Cardiac muscle cell (in vitro differentiated cells and primary cell): ENCODE data around the gene GOLIM4. TPM values are rescaled to one million over a fixed set of nuclear protein-coding genes. Genes with fewer than 3 reads are reported as not detected.

Experiments
- DNase-seq, 2 donors: peaks; one replicate each; pipeline versions ENCODE4 v3.0.0 to v3.0.0-alpha.2; 2010 to 2017; ENCODE audit warnings: low read depth in 1 of 2, low spot score in 1 of 2
- H3K27ac ChIP-seq: fragments of 200-600 bp; sonication (generic); 2 replicates; pipeline ENCODE4 v1.5.1; 2016
- H3K27me3 ChIP-seq: fragments of 200-600 bp; sonication (generic); 2 replicates; pipeline ENCODE4 v1.6.0; 2016; ENCODE audit warnings: control low read depth
- H3K36me3 ChIP-seq: fragments of 200-600 bp; sonication (generic); 2 replicates; pipeline ENCODE4 v1.5.1; 2016; ENCODE audit warnings: control low read depth
- H3K4me1 ChIP-seq: fragments of 200-600 bp; sonication (generic); 2 replicates; pipeline ENCODE4 v1.8.1; 2017; ENCODE audit warnings: low read depth, mild to moderate bottlenecking, mixed run types
- H3K4me3 ChIP-seq: fragments of 200-600 bp; sonication (generic); 2 replicates; pipeline ENCODE4 v1.5.1; 2016; ENCODE audit warnings: mild to moderate bottlenecking
- H3K9me3 ChIP-seq: fragments of 200-600 bp; sonication (generic); 2 replicates; pipeline ENCODE4 v1.5.1; 2017; ENCODE audit warnings: low read depth, mild to moderate bottlenecking, control low read depth
- polyA plus RNA-seq: library from polyadenylated mRNA; unstranded; fragments of >200 nt; fragmentation: Nextera tagmentation; extraction: Ambion mirVana; gene quantifications from 2 replicates; pipeline ENCODE4 v1.2.1, GENCODE V29; 2016
- total RNA-seq: library from RNA; depleted of rRNA; stranded (reverse); fragments of >200 nt; gene quantifications from 2 replicates; pipeline ENCODE4 v1.2.3, GENCODE V29; 2016
- TF ChIP-seq, protein P1 (sequence below): IDR thresholded peaks from 2 replicates; pipeline ENCODE4 v1.5.1; 2012; ENCODE audit warnings: low read depth, mild to moderate bottlenecking, low read length

Gene GOLIM4
- total and polyA plus RNA-seq, 2 experiments from 2014 or later = 61.9 to 210 TPM

DNA sequence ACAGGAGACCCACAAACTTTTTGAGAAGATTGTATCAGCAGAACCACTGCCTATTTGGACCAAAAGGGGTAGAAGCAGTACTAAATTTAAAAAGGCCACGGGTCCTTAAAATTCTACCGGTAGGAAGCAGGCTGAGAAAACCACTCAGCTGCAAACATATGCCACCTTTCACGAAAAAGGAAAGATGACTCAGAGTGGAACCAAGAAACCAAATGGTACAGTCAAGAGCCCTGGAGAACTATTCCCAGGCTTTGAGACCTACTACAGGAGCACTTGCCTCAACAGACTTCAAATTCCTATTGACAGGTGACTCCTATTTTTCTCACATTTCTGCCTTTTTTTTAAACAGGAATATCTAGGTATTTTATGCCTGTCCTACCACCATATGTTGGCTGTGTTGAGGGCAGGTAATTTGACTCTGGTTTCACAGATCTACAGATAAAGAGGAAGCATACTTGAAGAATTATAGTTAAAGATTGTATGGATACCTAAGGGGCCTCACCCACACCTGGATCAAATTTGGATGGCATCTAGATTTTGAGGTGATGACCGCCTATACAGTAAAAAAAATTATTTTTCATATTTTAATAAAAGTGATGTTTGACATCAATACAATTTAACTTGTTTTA is 10.1 kb downstream of the GOLIM4 start:
- H3K4me1 ChIP-seq = peaks cover 52% of the 10 kb centered on the region
- no peak for DNase-seq
- no peaks in the 10 kb centered on the region for H3K36me3 ChIP-seq
- H3K27ac ChIP-seq = no peak overlapping the region
- no peak overlapping the region for H3K4me3 ChIP-seq
- H3K9me3 ChIP-seq = no peaks in the 10 kb centered on the region
- H3K27me3 ChIP-seq = no peaks in the 10 kb centered on the region
- TF ChIP-seq, protein P1, sequence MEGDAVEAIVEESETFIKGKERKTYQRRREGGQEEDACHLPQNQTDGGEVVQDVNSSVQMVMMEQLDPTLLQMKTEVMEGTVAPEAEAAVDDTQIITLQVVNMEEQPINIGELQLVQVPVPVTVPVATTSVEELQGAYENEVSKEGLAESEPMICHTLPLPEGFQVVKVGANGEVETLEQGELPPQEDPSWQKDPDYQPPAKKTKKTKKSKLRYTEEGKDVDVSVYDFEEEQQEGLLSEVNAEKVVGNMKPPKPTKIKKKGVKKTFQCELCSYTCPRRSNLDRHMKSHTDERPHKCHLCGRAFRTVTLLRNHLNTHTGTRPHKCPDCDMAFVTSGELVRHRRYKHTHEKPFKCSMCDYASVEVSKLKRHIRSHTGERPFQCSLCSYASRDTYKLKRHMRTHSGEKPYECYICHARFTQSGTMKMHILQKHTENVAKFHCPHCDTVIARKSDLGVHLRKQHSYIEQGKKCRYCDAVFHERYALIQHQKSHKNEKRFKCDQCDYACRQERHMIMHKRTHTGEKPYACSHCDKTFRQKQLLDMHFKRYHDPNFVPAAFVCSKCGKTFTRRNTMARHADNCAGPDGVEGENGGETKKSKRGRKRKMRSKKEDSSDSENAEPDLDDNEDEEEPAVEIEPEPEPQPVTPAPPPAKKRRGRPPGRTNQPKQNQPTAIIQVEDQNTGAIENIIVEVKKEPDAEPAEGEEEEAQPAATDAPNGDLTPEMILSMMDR = no peak

DNA sequence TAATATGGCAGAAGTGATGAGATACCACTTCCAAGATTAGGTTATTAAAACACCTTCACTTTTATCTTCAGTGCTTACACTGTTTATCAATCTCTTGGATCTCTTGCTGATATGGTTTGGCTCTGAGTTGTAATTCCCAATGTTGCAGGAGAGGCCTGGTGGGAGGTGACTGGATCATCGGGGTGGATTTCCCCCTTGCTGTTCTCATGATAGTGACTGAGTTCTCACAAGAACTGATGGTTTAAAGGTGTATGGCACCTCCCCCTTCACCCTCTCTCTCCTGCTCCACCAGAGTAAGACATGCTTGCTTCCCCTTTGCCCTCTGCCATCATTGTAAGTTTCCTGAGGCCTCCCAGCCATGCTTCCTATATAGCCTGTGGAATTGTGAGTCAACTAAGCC is 11.8 kb downstream of the GOLIM4 start:
- Histone ChIP-seq H3K4me3 (no peak overlapping the region), H3K9me3 (no peaks in the 10 kb centered on the region), H3K27me3 (no peaks in the 10 kb centered on the region), H3K4me1 (peaks cover 60% of the 10 kb centered on the region), H3K36me3 (no peaks in the 10 kb centered on the region), H3K27ac (peak overlapping the region; percentile 17)
- no peak for DNase-seq
- TF ChIP-seq, protein P1 = no peak

DNA sequence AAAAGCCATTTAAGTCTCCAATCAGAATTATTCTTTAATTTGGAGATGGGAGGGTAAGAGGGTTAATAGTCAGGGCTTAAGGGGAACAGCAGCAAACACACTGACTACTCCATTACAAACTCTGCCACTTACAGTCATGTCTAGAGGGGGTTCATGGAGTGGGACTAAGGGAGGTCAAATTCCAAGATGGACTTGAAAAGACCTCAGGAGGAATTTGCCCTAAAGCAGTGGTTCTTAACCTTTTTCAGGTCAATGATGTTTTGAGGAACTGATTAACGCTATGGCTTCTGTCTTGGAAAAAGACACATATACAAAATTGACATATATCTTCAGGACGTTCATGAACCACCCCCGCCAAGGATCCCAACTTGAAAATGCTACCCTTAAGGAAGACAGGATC is 13.9 kb downstream of the GOLIM4 start:
- no peak for DNase-seq
- TF ChIP-seq, protein P1 = no peak
- Histone ChIP-seq H3K27ac (peak overlapping the region; percentile 72), H3K4me1 (peaks cover 43% of the 10 kb centered on the region), H3K36me3 (no peaks in the 10 kb centered on the region), H3K4me3 (no peak overlapping the region), H3K27me3 (no peaks in the 10 kb centered on the region), H3K9me3 (no peaks in the 10 kb centered on the region)

DNA sequence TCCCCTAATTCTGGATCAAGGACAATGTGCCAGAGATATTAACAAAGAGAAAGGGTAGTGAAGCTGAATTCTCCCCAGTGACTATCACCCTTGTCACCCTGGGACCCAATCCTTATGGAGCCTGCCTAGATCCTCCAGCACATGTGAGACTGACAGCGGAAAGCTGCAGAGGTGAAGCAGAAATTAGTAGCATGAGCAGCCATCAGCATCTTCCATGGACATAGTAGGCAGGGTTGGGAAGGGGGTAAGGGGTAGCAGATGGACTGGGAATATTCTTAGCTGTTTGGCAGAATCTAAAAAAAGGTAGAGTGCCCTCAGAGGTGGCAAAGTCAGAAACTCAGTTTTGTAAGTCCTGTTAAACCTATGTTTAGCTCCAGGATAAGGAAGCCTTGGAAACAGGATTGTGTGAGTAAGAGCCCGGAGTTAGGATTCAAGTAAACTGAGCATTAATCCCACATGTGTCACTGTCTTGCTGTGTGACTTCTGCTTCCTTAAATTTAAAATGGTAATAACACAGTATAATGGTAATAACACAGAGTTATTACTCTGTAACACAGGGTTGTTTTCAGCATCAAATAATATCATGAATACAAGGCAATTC is 14.5 kb downstream of the GOLIM4 start:
- DNase-seq = no peak
- Histone ChIP-seq H3K36me3 (no peaks in the 10 kb centered on the region), H3K27ac (peak overlapping the region; percentile 72), H3K9me3 (no peaks in the 10 kb centered on the region), H3K27me3 (no peaks in the 10 kb centered on the region), H3K4me3 (no peak overlapping the region), H3K4me1 (peaks cover 37% of the 10 kb centered on the region)
- TF ChIP-seq, protein P1 = no peak

DNA sequence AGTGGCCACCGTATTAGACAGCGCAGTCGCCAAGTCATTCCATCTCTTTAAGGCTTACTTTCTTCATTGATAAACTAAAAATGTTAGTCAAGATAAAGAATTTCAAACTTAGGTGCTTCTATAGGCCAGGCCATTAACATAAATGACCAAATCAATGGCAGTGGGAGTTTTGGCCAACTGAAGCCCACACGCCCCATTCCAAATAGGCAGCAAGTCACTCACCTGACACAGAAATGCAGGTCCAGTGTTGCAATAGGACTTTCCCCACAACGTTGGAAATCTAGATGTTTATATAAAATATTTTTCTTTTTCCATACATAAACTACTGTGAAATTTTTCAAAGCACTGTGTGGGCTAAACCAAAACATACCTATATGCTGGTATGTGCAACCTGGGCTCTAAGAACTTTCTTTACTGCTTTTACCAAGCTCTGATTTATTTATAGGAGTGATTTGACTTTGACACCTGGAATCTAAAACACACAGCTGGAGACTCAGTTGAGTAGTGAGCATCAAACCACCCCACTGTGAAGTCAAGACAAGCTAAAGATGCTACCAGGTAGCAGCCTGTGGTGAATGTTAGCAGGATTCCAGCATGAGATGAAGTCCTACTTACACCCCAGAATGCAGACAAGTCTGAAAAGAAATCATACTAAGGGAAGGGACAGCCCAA is 15.1 kb downstream of the GOLIM4 start:
- no peak for DNase-seq
- no peaks in the 10 kb centered on the region for H3K36me3 ChIP-seq
- H3K4me1 ChIP-seq = peaks cover 34% of the 10 kb centered on the region
- H3K27ac ChIP-seq = peak overlapping the region; percentile 72
- no peaks in the 10 kb centered on the region for H3K27me3 ChIP-seq
- no peak overlapping the region for H3K4me3 ChIP-seq
- TF ChIP-seq, protein P1 = no peak
- no peaks in the 10 kb centered on the region for H3K9me3 ChIP-seq
